Germinal center (tissue), 1 donor: ENCODE measurements around the gene ST7.
A peak's percentile ranks its signal among the peaks of the same experiment; 100 is the strongest.

Experiments used
- DNase-seq: peaks from one replicate; pipeline ENCODE4 v3.0.0; 2012; ENCODE audit warnings: mixed read lengths, low spot score

The ST7 gene

DNA sequence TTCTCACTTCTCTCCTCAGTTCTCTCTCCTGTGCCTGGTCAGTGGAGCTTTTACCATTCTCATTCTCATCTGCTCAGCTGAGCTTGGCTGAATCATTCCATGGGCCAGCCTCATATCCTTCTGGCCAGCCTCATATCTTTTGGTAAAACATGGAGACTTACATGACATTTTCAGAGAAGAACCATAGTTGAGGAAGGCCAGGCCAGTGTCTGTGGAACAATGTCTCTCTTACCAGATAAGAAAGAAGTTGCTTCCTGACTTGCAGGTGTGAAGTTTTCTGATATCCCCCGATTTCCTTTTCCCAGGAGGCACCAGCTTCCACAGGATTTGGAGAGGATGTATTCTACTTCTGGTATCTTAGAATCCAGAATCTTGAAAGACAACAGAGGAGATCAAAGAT, 24.7 kb downstream of the ST7 start:
- no peak for DNase-seq

DNA sequence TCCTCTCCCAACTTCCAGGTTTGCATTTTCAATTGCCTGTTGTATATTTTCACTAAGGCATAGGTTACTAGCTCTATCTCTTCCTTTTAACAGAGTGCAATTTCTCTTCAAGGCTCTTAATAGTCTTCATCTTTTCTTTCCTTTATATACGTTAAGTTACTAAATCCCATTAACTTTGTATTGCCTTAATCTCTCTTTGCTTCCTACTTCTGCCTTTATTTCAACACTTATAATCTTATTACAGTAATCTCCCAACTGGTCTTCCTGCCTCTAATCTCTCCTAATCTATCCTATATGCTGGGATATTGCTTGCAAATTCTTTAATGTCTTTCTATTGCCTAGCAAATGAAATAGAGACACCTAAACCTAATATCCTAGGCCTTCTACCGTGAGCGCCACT, 26.1 kb downstream of the ST7 start:
- no peak for DNase-seq

DNA sequence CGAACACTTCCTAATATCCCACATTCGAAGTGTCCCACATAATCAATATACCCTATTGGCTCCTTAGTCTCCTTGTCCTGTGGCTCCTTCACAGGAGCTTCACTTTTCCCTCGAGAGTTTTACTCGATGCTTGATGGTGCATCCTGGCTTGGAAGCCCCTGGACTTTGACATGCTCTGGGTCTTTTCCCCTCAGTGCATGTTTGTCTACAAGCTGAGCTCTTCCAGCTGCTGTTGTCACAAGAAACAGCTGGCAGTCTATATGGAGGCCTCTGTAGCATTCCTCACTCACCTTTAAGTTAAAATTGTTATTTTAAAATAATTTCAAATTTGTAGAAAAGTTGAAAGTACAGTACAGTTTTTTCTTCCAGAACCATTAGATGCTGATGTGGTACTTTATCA, 27.1 kb downstream of the ST7 start:
- DNase-seq: no peak

DNA sequence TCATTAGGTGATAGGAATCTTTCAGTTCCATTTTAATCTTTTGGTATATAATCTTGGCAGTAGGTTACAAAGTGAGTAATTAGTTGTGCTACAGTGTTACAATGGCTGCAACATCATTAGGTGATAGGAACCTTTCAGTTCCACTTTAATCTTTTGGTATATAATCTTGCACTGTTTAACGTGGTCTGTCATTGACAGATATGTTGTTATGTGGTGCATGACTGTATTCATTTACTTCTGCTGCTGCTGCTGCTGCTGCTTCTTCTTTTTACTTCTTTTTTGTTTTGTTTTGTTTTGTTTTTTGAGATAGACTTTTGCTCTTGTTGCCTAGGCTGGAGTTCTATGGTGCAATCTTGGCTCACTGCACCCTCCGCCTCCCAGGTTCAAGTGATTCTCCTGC, 28.6 kb downstream of the ST7 start:
- DNase-seq: no peak

DNA sequence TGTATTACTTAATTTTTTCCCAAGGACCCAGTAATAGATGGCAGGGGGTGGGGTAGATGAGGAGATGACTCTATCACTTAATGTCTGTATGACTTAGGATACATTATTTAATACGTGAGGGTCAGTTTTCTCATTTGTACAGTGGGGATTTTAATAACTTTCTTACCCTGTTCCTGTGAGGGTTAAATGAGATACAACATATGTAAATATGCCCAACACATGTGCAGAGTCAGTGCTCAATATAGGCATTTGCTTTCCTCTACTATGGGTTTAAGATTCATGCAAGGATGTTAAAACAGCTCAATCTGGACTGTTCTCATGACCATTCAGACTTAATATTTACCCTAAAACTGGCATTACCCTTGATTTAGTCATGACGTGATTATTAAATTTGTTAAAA, 31.2 kb downstream of the ST7 start:
- no peak for DNase-seq

DNA sequence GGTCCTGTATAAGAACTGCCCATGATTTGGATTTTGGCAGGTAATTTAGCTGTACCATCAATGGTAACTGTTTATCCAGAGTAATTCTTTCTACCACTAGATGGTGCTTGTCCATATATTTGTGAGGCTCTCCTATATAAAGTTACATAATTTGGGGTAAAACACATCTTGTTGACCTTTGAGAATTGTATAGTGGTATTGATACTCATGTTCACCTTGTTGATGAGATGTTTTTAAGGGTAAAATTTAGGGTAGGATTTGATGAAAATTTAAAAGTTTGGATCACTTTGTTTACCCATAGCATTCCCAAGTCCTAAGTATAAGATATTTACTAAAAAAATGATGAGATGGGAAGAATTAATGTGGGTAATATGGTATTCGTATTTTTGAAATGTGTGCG, 31.6 kb downstream of the ST7 start:
- DNase-seq: peak; percentile 33

DNA sequence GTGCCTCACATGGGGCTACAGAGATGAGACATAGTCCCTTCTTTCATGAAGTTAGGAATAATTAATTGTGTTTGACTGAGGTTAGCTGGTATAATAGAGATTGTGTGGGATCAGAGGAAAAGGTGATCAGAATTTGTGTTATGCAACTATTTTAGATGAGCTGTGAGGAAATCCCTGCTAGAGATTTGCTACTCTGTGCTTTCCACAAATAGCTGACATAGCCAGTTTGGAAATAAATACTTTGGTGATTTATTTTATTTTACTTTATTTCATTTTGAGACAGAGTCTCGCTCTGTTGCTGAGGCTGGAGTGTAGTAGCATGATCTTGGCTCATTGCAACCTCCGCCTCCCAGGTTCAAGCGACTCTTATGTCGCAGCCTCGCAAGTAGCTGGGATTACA, 32.3 kb downstream of the ST7 start:
- no peak for DNase-seq

DNA sequence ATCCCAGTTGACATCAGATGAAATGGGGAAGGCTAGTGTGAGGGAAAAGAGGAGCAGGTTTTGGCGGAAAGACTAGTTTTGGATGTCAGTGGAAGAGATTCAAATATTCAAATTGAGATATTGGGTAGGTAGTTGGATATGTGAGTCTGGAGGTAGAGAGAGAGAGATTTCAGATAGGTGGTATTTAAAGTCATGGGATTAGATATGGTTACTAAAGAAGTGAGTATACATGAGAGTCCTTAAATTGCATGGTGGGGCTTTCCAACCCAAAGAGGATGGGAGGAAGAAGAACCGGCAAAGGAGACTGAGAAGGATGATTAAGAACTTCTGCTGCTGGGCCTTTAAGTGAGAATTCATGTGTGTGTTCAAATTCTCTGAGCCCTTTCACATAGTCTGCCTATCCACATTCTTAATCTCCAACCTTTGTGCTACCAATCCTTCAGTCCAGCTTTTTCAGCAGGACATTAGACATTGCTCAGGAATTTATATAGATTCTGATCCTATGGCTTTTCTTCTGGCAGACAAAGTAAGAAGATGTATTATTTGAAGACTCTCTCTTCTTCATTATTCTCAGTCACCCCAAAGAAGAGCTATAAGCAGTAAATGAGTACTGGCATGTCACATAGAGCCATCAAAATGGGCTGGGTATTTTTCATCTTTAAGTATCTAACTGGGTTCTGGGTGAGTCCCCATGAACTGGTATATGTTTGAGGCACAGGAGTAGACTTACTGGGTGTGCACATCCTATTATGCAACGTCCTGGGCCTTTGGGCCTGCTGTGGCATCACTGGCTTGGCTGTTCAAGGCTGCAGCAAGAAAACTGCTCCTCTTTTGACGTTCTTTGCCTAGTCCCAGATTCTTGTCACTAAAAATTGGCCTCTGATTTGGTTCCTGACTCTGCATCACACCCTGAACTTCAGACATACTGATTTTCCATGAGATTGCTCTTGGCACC, 33.6 kb downstream of the ST7 start:
- no peak for DNase-seq

DNA sequence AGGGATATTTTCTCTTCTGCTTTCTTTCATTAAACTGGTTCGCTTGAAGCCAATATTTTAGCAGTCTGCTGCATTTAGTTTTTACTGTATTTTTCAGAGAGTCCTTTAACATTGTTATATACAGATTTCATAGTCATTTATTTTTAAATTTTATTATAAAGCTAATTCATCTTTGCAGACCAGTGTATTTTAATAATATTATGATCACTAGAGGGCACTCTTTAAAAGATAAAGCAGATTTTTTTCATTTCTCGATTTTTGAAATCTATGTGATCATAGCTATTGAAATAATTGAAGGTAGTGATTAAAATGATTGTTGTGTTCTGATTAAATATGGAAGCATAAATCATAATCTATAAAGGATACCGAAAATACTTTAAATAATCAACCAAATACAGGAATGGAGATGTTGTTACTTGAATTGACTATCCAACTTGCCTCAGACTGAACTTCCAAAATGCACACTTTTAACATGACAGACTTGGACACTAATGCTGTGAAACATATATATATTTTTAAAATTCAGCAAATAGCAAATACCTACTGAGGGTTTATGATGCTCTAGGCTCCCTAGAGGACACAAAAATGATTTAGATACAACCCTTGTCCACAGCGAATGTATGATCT, 35.2 kb downstream of the ST7 start:
- no peak for DNase-seq

DNA sequence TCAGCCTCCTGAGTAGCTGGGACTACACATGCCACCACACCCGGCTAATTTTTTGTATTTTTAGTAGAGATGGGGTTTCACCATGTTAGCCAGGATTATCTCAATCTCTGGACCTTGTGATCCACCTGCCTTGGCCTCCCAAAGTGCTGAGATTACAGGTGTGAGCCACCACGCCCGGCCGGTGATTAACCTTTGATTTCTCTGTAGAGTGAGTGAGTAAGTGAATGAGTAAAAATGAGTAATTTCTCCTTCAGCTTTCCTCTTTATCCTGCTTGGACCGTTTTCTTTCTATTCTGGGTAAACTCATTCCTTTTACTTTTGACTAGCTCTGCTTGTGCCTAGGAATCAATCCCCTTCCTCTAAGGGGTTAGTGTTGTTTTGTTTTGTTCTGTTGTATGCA, 36.8 kb downstream of the ST7 start:
- no peak for DNase-seq

DNA sequence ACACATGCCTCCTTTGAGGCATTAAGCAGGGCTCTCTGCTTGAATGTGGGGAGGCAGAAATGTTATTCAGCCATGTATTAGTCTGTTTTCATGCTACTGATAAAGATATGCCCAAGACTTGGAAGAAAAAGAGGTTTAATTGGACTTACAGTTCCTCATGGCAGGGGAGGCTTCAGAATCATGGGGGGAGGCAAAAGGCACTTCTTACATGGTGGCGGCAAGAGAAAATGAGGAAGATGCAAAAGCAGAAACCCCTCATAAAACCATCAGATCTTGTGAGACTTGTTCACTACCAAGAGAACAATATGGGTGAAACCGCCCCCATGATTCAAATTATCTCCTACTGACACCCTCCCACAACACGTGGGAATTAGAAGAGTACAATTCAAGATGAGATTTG, 37.9 kb downstream of the ST7 start:
- DNase-seq: no peak

DNA sequence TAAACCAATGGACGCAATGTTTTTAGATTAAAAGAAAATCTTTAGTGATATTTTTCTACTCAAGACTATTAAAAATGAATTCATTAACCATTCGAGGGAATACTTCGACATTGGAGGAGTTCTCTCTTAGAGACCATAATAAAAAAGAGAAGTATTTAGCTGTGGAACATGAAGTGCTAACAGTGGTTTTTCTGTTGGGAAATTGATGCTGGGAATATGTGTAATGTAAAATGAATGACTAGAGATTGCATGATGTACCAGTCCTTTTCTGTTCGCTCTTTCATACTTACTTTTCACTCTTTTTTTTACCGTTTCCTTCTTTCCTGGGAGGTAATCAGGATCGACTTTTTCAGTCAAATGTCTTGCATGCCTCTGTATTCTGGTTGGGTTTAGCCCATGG, 41.3 kb downstream of the ST7 start:
- DNase-seq: no peak

DNA sequence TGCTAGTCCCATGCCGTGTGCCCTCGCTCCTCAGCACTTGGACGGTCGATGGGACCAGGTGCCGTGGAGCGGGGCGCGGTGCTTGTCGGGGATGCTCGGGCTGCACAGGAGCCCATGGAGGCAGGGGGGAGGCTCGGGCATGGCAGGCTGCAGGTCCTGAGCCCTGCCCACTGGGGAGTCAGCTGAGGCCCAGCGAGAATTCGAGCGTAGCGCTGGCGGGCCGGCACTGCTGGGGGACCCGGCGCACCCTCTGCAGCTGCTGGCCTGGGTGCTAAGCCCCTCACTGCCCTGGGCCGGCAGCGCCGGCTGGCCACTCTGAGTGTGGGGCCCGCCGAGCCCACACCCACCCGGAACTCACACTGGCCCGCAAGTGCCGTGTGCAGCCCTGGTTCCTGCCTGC, 44.7 kb downstream of the ST7 start:
- no peak for DNase-seq

DNA sequence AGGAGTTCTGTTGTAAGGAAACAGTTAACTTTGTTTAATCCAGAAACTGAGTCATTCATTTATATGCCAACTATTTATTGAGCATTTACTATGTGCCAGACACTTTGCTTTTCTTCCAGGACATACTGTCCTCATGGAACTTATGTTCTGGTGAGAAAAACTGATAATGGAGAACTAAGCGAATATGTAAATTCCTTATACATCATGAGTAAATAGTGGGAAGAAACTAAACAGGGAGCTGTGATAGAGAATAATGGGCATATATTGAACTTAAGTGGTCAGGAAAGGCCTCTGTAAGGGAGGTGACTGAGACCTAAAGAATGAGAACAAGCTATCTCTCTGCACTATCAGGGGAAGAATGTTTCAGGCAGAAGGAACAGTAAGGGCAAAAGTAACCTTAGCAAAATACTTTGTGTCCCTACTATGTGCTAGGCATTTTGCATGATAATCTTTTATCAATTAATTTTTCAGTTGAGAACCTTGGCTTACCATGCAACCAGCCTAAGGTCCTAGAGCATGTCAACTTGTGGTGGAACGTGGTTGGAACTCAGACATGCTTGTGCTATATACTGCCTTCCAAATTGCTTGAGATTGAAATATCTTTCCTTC, 45.4 kb downstream of the ST7 start:
- DNase-seq: no peak

DNA sequence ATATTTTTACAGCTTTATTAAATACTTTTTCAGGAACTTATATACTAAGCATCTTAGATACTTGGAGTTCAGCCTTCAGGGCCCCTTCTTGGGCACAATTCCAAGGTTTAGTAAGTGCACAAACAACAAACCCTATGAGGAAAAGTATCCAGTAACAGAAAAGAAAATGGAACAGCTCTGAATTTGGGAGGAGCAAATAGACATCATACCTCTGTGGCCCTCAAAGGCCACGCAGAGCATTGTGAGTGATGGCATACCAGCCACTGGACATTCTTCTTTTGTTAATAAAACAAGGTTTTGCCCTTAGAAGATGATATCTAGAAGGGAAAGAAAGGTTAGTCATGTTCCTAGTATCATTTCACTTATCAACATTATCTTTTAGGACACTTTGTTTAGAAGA, 46.0 kb downstream of the ST7 start:
- DNase-seq: no peak

DNA sequence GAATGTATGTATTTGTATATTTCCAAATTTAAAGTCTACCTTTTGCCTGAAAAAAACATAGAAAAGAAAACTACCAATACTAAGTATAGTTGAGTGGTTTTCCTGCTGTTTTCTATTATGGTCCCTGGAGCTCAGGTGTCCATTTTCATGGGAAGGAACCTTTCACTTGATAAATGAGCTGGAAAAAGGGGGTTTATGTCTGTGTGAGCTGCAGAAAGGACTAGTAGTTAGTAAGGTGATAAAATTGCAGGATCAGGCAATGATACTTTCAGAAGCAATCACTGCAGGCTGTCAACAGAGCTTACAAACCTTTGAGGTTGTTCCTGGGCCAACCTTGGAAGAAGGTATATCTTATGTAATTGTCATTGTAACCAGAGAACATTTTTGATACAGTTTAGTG, 48.0 kb downstream of the ST7 start:
- no peak for DNase-seq

DNA sequence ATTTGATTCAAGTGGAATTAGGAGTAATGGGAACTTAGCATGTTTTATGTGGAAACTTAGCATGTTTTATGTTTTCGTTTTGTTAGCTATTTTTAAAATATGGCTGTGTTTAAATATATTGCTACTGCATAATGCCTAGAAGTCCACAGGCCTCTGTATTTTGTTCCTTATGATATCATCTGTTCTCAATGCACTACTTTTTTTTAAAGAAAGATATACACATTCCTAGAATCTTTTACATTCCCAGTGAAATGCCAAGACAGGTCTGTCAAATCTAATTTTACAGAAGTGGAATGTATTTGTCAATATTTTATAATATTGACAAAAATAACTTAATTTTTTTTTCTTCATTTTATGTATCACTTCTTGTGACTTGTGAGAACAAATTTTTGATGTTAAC, 51.6 kb downstream of the ST7 start:
- no peak for DNase-seq

DNA sequence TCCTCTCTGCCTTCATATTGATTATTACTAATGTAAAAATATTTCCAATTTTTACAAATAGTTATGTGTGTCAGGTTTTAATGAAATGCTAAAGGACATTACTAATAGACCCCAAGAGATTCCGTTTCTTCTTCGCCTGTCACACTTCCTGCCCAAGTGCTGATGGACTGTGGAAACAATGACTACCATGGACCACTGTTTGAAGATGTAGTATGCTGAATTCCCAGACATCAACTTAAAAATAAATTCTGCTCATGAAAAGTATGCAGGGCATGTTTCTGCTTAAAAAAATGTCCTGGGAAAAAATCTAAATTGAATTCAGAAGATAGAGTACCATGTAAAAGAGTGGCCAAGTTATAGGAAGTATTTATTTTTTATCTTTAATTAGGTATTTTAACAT, 52.1 kb downstream of the ST7 start:
- DNase-seq: no peak

DNA sequence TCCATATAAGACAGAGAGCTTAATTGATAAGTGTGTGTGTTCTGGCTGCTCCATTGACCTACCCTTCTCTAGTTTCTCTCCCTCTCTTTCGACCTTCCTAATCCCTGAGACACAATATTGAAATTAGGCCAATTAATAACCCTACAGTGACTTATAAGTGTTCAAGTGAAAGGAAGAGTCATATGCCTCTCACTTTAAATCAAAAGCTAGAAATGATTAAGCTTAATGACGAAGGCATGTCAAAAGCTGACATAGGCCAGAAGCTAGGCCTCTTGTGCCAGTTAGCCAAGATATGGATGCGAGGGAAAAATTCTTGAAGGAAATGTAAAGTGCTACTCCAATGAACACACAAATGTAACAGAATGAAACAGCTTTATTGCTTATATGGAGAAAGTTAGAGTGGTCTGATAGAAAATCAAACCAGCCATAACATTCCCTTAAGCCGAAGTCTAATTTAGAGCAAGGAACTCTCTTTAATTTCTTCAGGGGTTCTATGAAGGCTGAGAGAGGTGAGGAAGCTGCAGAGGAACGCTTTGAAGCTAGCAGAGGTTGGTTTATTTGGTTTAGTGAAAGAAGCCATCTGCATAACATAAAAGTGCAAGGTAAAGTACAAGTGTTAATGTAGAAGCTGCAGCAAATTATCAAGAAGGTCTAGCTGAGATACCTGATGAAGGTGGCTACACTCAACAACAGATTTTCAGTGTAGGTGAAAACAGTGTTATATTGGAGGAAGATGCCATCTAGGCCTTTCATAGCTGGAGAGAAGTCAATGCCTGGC, 53.8 kb downstream of the ST7 start:
- DNase-seq: no peak

DNA sequence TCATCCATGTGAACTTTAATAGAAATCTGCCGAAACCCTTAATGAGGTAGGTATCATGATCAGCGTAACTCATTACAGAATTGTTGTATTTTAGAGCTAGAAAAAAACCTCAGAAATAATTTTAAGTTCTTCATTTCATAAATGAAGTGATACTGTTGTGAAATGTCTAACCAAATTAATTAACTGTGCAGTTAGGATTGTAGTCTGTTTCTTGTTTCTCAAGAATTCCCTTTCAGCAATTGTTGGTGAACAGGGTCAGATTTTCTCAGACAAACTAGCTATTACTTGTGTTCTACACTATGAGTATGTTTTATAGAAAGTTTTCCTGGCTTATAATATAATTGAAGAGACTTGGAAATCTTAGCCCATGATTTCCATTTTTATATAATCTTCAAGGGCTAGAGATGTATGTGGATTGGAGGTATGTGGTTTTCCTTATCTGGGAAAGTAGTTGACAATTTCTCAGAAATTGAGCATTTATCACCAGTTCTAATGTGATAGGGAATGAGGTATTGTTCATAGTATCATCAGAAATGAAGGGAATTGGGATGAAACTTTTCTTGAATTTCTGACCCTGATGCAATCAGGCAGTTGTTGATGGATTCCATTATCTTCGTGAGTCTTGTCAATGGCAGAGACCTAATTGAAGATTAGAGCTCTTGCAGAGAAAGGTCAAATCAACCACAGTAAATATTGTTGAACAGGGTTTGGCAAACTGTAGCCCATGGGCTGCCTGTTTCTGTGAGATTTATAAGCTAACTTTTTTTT, 55.0 kb downstream of the ST7 start:
- no peak for DNase-seq

DNA sequence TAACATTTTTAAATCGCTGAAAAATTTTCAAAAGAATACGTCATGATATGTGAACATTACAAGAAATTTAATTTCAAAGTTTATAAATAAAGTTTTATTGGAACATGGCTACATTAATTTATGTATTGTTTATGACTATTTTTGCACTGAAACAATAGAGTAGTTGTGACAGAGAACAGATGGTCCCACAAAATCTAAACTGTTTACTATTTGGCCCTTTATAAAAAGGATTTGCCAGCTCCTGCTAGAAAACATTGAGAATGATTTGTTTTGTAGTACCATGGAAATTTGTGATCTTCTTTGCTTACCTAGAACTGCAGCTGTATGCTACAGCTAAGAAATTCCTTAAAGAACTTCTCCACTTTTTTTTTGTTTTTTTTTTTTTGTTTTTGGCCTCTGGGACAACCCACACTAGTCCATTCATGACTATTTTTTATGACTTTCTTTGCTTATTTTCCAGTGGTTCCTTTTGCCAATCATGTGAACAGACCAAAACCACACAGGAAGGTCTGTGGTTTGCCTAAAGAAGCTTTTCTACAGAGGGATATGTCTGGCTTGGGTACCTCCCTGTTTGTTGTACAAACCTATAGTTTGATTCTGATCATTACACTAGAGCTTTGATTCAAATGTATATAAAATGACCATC, 55.7 kb downstream of the ST7 start:
- no peak for DNase-seq
